AG09319 (cell line): ENCODE results near the gene B4GALNT4.
"Not testable (repeated sequence)": the region's sequence is repeated elsewhere in the genome, so short reads cannot be mapped to it uniquely, and the experiment has no call there.

Experiments
- DNase-seq: peaks from one replicate; pipeline ENCODE4 v3.0.0-alpha.2; 2010; ENCODE audit warnings: low read depth; ENCODE audit errors: extremely low read depth
- CTCF ChIP-seq: IDR thresholded peaks from 2 replicates; pipeline ENCODE4 v1.5.1; 2011; ENCODE audit warnings: low read depth, mild to moderate bottlenecking, inconsistent platforms, low read length, moderate library complexity

The B4GALNT4 gene

GRCh38 chr11:358129-358800 is 11.0 kb upstream of the B4GALNT4 start:
- DNase-seq = no peak
- TF ChIP-seq CTCF = no peak

GRCh38 chr11:359181-359714 is 10.1 kb upstream of the B4GALNT4 start:
- no peak for TF ChIP-seq CTCF
- DNase-seq = no peak

- DNase-seq = no peak
- no peak for TF ChIP-seq CTCF
Observed at GRCh38 chr11:360326-361280, 8.7 kb upstream of the B4GALNT4 start.

GRCh38 chr11:362642-363442 is 6.5 kb upstream of the B4GALNT4 start:
- no peak for DNase-seq
- TF ChIP-seq CTCF = no peak

- DNase-seq = not testable (repeated sequence)
Observed at GRCh38 chr11:363443-363805, 5.9 kb upstream of the B4GALNT4 start.

GRCh38 chr11:363948-364761 is 5.1 kb upstream of the B4GALNT4 start:
- no peak for DNase-seq
- peak; percentile 18; the same call in 1 of the 2 replicates for TF ChIP-seq CTCF
